ELF-1 (cell line): Measurements from ENCODE around the gene CNN2.

Experiments used
- DNase-seq: peaks from one replicate; pipeline ENCODE4 v3.0.0-alpha.2; 2016; ENCODE audit warnings: low read depth, low spot score

Gene CNN2

DNA sequence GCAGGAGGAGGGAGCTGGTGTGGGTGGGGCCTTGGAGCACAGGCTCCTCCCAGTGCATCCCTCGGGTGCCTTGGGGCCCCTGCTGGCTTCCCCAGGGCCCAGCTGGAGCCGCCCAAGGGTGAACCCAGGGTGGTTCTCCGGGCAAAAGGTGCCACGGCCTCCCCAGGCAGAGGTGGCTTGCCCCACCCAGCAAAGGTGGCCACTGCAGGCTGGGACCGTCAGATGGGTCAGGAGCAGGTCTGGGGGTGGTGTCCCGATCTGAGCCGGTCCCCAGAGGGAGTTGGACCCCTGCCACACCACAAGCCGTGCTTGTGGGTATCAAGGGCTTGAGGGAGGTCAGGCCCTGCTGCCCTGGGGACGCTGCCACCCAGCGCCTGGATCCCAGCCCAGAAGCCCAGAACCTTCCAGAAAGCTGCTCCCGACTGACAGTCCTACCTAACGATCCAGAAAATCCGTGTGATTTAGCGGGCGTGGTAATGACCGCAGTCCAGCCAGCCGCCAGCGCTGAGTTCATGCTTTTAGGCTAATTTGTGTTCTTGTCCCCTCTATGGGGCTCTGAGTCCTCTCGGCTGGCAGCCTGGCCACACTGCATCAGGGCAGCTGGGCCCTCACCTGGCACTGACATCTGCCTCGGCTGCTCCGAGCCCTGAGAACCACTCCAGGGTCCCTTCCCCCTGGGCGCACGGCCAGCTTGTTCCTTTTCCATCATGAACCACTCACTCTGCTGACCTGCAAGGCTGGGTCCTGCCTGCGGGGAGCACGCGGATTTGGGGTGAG, 31.2 kb upstream of the CNN2 start:
- no peak for DNase-seq

DNA sequence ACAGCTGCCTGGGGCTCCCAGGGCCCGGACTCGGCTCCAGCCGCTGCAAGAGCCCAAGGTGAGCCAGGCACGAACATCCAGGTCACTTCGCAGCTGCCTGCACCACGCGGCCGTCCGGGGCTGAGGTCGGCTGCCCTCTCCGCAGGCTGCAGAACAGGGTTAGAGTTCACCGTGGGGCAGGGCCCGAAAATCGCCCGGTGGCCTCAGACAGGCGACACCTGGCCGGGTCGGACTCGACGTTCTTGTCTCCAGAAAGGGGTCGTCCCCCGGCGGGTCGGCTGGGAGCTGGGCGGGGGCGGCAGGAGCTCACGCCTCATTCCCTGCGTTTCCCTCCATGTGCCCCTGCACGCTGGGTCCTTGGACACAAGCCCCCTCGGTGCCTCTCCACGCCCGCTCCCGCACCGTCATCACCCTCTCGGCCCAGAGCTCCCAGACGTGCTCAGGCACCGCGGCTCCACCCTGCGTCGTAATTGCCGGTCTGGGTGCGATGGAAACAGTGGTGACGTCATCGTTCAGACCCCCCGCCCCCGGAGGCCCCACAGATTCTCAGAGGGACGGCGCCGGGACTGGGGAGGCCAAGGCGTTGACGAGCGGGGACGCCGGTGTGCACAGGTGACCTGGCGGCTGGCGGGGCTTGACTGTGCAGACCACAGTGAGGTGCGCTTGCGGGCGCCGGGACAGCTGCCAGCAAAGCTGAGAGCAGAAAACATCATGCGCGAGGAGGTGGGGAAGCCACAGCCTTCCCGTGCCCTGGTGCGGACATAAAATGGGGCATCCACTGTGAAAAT, 30.2 kb upstream of the CNN2 start:
- DNase-seq, result peak; percentile 63

DNA sequence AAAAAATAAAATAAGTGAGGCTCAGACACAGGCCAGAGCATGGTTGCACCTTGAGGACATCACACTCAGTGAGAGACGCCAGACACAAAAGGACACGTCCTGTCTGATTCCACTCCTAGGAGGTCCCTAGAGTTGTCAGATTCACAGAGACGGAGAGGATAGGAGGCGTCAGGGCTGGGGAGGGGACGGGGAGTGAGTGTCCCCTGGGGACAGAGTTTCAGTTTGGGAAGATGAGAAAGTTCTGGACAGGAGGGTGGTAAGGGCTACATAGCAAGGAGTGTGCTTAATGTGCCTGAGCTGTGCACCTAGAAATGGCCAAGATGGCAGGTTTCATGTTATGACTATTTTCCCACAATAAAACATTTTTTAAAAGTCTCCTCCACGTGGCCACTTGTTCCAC, 28.3 kb upstream of the CNN2 start:
- no peak for DNase-seq

DNA sequence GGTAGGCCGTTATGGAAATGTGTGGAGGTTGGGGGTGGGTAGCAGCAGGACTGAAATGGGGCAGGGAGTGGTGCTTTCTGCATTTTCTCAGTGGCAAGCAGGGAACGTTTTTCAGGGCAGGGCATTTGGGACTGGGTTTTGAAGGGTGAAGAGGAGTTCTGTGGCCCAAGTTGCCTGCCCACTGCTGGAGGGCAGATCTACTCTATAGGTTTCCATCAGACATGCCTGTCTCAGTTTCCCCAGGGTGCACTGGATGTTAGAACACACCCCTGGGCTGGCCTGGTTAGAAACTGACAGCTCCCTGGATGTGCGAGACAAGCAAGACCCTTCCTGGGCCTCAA, 27.1 kb upstream of the CNN2 start:
- no peak for DNase-seq

DNA sequence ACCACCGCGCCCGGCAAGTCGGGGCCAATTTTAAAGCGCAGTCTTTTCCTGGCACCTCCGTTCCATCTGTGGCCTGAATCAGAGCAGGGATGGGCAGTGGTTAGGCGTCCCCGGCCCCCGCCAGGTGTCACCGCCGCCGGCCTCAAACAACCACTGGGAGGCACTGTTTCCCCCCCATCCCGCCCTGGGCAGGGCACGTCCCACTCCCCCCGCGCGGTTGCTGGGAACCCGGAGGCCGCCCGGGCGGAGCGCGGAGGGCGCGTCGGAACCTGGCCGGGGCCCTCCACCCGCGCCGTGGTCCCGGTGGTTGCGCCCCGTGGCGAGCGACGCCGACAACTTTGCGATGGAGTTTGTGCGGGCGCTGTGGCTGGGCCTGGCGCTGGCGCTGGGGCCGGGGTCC, 26.3 kb upstream of the CNN2 start, which contains the start of gene GRIN3B:
Gene GRIN3B (plus strand): TSS at position 325 of the 400 bp plus-strand sequence. CDS start 19 bp downstream, at position 344.
- DNase-seq, result peak; percentile 78

DNA sequence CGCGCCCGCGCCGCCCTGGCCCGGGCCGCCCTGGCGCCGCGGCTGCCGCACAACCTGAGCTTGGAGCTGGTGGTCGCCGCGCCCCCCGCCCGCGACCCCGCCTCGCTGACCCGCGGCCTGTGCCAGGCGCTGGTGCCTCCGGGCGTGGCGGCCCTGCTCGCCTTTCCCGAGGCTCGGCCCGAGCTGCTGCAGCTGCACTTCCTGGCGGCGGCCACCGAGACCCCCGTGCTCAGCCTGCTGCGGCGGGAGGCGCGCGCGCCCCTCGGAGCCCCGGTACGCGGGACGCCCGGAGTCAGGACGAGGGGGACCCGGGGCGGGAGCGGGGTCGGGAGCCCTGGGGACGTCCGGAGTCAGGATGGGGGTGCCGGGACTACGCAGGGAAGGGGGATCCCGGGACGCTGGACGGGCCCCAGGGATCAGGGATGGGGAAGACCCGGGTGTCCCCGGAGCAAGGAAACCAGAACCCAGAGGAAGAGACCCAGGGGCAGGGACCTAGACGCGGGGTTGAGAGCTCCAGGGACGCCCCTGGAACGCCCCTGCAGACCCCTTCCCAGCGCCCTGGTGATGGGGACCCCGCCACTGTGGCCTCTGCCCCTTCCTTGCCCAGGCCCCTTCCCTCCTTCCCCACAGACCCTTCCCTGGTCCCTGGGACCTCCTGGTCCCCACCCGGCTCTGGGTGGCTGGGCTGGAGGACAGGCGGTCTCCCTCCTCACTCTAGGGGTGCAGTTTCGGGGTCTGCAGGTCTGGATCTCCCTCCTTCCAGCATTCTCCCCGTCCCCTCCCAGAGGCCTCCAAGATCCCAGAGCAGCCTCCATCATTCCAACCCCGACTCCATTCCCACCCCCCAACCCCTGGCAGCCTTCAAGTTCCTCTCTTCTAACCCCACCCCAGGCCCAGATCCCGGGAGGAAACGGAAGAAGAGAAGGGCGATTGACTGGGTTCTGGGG, 25.5 kb upstream of the CNN2 start:
- no peak for DNase-seq

DNA sequence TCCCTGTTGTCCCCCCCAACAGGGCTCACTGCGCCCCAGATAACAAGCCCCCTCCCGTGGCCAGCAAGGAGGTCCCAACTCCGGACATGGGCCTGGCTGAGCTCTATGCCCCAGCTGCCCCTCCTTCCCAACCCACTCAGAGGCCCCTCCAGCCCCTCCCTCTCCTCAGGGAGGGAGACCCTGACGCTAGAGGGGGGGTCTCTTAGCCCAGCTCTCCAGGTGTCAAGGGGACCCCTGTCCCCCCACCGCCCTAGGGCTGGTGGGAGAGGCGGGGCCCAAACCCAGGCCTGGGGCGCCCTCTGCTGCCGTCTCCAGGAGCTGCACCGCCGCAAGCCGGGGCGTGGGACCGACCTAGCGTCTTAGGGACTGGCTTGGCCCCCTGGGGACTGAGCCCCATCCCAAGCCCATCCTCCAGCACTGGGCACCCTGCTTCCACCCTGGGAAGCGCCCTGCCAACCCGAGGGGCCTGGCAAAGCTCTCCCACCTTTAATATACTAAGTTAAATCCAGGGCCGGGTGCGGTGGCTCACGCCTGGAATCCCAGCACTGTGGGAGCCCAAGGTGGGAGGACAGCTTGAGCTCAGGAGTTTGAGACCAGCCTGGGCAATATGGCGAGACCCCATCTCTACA, 24.8 kb upstream of the CNN2 start:
- peak; percentile 75 for DNase-seq

DNA sequence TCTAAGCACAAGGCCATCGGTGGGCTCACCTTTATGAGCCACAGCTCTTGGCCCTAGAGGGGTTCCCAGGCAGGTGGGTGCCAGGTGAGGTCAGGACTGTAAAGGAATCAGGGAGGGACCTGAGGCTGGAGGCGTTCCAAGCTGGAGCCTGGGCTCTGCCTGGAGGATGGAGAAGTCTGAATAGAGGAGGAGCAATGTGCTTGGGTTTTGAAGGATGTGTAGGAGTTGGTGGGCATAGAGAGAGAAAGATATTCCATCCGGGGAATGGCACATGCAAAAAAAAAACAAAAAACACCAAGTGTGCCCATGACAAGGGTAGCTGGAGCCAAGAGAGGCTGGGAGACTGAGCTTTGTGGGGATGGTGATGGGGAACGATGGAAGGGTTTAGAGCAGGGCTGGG, 23.8 kb upstream of the CNN2 start:
- DNase-seq, result no peak

DNA sequence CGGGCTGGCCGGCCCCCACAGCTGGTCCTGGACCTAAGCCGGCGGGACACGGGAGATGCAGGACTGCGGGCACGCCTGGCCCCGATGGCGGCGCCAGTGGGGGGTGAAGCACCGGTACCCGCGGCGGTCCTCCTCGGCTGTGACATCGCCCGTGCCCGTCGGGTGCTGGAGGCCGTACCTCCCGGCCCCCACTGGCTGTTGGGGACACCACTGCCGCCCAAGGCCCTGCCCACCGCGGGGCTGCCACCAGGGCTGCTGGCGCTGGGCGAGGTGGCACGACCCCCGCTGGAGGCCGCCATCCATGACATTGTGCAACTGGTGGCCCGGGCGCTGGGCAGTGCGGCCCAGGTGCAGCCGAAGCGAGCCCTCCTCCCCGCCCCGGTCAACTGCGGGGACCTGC, 23.1 kb upstream of the CNN2 start:
- no peak for DNase-seq

DNA sequence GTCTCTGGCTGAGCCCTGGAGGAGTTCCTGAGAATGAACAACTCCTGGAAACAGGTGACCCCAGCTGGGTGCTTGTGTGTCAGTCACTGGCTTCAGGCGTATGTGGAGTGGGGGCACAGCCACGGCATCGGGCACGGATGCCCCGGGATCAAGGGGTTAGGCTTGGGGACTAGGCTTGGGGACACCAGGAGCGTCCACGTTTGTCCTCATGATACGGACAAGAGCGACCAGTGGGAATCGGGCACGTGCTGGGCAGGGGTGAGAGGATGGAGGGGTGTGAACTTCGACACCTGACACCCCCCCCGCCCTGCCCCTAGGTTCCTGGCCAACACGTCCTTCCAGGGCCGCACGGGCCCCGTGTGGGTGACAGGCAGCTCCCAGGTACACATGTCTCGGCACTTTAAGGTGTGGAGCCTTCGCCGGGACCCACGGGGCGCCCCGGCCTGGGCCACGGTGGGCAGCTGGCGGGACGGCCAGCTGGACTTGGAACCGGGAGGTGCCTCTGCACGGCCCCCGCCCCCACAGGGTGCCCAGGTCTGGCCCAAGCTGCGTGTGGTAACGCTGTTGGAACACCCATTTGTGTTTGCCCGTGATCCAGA, 22.1 kb upstream of the CNN2 start:
- DNase-seq, result no peak

DNA sequence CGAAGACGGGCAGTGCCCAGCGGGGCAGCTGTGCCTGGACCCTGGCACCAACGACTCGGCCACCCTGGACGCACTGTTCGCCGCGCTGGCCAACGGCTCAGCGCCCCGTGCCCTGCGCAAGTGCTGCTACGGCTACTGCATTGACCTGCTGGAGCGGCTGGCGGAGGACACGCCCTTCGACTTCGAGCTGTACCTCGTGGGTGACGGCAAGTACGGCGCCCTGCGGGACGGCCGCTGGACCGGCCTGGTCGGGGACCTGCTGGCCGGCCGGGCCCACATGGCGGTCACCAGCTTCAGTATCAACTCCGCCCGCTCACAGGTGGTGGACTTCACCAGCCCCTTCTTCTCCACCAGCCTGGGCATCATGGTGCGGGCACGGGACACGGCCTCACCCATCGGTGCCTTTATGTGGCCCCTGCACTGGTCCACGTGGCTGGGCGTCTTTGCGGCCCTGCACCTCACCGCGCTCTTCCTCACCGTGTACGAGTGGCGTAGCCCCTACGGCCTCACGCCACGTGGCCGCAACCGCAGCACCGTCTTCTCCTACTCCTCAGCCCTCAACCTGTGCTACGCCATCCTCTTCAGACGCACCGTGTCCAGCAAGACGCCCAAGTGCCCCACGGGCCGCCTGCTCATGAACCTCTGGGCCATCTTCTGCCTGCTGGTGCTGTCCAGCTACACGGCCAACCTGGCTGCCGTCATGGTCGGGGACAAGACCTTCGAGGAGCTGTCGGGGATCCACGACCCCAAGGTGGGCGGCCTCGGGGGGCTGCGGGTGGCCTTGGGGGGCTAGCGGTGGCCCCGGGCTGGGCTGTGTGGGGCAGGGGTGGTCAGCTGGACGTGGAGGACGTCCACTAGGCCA, 21.4 kb upstream of the CNN2 start:
- no peak for DNase-seq

DNA sequence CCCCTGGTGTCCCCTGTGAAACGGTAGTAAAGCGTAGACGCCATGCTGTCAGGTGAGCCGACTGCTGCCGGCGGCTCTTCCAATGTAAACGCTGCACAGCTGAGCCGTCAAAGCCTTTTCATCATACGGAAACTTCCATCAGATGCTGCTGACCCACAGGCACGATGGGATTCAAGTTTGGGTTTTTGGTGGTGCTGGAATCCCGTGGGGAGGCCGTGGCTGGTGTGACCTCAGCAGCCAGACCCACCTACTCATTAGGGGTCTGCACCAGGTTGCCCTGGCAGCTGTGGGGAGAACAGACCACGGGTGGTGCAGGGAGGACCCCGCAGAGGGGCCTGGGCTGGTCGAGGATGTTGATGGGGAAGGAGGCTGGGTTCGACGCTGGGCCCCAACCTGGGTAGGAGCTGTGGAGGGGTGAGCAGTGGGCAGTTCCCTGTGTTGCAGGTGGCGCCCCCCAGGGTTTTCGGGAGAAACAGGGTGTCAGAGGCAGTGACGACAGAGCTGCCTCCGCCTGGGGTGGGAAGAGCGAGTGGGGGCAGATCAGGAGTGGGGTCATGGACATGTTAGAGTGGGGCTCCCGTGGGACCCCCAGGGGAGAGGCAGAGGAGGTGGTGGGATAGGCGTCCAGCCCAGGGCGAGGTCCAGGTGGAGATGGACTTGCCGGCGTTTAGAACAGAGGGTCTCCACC, 19.6 kb upstream of the CNN2 start:
- DNase-seq, result no peak

DNA sequence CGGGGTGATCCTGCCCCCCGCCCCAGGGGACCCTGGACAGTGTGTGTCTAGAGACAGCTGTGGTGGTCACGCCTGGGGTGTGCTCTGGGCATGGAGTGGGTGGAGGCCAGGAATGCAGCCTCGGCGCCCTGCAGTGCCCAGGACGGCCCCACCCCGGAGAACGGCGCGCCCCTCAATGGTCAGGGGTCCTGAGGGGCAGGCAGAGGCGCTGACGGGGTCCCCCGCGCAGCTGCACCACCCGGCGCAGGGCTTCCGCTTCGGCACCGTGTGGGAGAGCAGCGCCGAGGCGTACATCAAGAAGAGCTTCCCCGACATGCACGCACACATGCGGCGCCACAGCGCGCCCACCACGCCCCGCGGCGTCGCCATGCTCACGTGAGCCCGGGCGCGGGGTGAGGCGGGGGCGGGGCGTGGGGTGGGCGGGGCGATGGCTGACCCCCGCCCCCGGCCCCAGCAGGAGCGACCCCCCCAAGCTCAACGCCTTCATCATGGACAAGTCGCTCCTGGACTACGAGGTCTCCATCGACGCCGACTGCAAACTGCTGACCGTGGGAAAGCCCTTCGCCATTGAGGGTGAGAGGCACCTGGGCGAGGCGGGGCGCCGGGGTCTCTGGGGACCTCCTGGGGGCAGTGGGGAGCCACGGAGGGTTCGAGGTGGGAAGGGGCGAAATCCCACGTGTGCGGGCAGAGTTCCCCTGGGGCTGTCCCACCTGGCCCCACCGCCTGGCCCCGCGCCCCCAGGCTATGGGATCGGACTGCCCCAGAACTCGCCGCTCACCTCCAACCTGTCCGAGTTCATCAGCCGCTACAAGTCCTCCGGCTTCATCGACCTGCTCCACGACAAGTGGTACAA, 18.8 kb upstream of the CNN2 start:
- no peak for DNase-seq

DNA sequence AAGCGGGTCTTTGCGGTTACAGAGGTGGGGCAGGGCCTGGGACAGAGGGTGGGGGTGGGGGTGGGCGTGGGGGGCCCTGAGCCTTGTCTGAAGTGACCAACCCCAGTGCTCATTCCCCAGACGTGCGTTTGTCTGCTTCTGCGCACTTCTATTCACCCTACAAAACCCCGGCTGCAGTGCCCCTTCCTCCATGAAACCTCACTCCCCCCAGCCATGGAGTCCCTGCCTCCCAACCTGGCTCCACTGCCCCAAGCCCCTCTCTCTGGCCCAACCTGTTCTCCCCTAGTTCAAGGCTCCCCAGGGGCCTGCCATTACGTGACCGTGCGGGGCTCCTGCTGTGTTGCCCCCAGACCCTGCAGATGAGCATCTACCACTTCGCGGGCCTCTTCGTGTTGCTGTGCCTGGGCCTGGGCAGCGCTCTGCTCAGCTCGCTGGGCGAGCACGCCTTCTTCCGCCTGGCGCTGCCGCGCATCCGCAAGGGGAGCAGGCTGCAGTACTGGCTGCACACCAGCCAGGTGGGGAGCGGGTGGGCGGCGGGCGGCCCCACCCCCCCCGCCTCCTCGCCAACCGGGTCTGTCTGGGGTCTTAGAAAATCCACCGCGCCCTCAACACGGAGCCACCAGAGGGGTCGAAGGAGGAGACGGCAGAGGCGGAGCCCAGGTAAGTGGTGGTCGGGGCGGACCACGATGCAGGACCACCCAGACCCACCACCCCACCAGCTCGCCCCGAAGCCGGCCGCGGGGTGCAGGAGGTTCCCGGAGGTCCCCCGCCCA, 18.0 kb upstream of the CNN2 start:
- DNase-seq, result no peak

DNA sequence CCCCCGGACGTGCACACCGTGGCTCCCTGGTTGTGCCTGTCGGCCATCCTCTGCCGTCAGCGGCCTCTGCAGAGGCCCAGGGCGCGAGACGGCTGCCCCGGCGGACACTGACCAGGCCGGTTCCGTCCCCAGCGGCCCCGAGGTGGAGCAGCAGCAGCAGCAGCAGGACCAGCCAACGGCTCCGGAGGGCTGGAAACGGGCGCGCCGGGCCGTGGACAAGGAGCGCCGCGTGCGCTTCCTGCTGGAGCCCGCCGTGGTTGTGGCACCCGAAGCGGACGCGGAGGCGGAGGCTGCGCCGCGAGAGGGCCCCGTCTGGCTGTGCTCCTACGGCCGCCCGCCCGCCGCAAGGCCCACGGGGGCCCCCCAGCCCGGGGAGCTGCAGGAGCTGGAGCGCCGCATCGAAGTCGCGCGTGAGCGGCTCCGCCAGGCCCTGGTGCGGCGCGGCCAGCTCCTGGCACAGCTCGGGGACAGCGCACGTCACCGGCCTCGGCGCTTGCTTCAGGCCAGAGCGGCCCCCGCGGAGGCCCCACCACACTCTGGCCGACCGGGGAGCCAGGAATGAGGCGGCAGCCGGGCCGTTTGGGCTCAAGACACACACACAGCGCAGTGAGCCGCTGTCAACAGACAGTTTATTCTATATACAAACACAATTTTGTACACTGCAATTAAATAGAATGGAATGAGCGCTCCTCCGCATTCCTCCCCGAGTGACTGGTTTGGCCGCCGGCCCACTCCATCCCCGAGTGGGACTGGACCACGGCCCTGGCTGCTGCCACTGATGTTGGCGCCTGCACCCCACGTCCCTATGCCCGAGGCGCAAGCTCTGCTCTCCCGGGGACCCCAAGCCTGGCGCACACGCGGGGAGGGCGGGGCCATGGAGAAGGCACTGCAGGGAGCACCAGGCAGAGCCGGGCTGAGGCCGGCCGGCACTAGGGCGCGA, 17.1 kb upstream of the CNN2 start:
- no peak for DNase-seq

DNA sequence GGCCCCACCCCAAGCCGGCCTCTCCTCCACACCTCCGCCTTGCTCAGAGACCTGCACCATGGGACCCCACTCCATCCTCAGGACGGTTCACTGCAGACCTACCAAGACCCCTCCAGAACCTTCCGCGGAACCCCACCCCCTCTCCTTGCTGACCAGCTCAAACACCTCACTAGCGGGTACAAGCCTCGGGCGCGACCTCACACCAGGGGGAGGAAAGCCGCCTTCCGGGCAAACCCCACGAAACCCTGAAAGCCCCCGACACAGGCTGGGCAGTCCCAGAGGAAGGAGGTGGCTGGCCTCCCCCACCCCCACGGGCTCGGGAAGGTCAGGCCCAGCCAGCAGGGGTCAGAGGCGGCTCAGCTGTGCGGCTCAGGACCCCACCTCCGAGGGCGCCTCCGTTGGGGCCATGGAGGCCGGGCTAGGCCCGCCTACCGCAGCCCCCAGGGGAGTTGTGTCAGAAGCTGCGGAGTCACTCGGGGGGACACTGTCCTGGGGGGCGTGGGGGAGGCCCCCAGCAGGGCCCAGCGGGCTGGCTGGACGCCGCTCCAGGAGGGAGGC, 16.3 kb upstream of the CNN2 start:
- DNase-seq, result no peak
